Ascending aorta (tissue), 2 donors: ENCODE data around the gene CHN2. TPM values are rescaled to one million over a fixed set of nuclear protein-coding genes. Genes with fewer than 3 reads are reported as not detected.

Experiments
- DNase-seq, 2 donors: peaks; one replicate each; pipeline ENCODE4 v3.0.0-alpha.2; 2019; ENCODE audit warnings: low spot score in 2 of 2
- H3K27ac ChIP-seq, 2 donors: fragments of 200-600 bp; sonication (generic); one replicate each; pipeline ENCODE4 v1.5.1; 2016 to 2017; ENCODE audit warnings: mild to moderate bottlenecking in 1 of 2
- H3K27me3 ChIP-seq: fragments of 200-600 bp; sonication (generic); one replicate; pipeline ENCODE4 v1.5.1; 2017
- H3K36me3 ChIP-seq, 2 donors: fragments of 200-600 bp; sonication (generic); one replicate each; pipeline ENCODE4 v1.5.1; 2016
- H3K4me1 ChIP-seq, 2 donors: fragments of 200-600 bp; sonication (generic); one replicate each; pipeline ENCODE4 v1.5.1; 2016 to 2017; ENCODE audit warnings: mild to moderate bottlenecking in 1 of 2
- H3K4me3 ChIP-seq, 2 donors: fragments of 200-600 bp; sonication (generic); one replicate each; pipeline ENCODE4 v1.5.1; 2016 to 2017; ENCODE audit warnings: mild to moderate bottlenecking in 1 of 2
- H3K9me3 ChIP-seq, 2 donors: fragments of 200-600 bp; sonication (generic); one replicate each; pipeline ENCODE4 v1.5.1; 2016
- CTCF ChIP-seq, 3 experiments: fragments of 200-600 bp in 2 of 3; fragments of 450-650 bp in 1 of 3; sonication (generic) in 2 of 3; IDR thresholded peaks; one replicate each; pipeline ENCODE4 v1.5.1; 2016 to 2019; ENCODE audit warnings: antibody characterized with exemption in 3 of 3, mild to moderate bottlenecking in 1 of 3, moderate library complexity in 1 of 3
- intact Hi-C: fragments of 100-400 bp; cut with DNase I; formaldehyde crosslinking; loops from one replicate; pipeline ENCODE4 v1.15.1; 2023
- total RNA-seq: library from RNA; depleted of rRNA; stranded (reverse); fragments of >200 nt; gene quantifications from one replicate; pipeline ENCODE4 v1.1.0, GENCODE V29; 2016

CHN2 gene
- total RNA-seq, 1 donor from 2014 or later: 8.7 TPM

GRCh38 chr7:29394321-29394720 lies 199.7 kb downstream of the CHN2 start:
- no peak for DNase-seq
- H3K27ac ChIP-seq: no peak overlapping the region
- no peaks in the 10 kb centered on the region for H3K4me1 ChIP-seq
- no peaks in the 10 kb centered on the region for H3K27me3 ChIP-seq
- no peak overlapping the region for H3K4me3 ChIP-seq
- no peaks in the 10 kb centered on the region for H3K36me3 ChIP-seq
- H3K9me3 ChIP-seq: no peaks in the 10 kb centered on the region
- intact Hi-C loops: no loop called here
- no peak for TF ChIP-seq CTCF (IDR thresholded peaks at IDR 0.05)

GRCh38 chr7:29396563-29396962 lies 202.0 kb downstream of the CHN2 start:
- Histone ChIP-seq H3K4me1 (no peaks in the 10 kb centered on the region), H3K36me3 (no peaks in the 10 kb centered on the region), H3K4me3 (no peak overlapping the region), H3K9me3 (no peaks in the 10 kb centered on the region), H3K27me3 (no peaks in the 10 kb centered on the region), H3K27ac (no peak overlapping the region)
- no peak for TF ChIP-seq CTCF (IDR thresholded peaks at IDR 0.05)
- no peak for DNase-seq
- intact Hi-C loops: no loop called here

- Histone ChIP-seq H3K9me3 (no peaks in the 10 kb centered on the region), H3K27ac (no peak overlapping the region), H3K4me1 (no peaks in the 10 kb centered on the region), H3K4me3 (no peak overlapping the region), H3K36me3 (no peaks in the 10 kb centered on the region), H3K27me3 (no peaks in the 10 kb centered on the region)
- intact Hi-C loops: no loop called here
- TF ChIP-seq CTCF (IDR thresholded peaks at IDR 0.05): no peak
- DNase-seq: no peak
Measured at GRCh38 chr7:29397398-29397797, 202.8 kb downstream of the CHN2 start.

- no peaks in the 10 kb centered on the region for H3K36me3 ChIP-seq
- H3K27me3 ChIP-seq: no peaks in the 10 kb centered on the region
- H3K9me3 ChIP-seq: no peaks in the 10 kb centered on the region
- H3K4me3 ChIP-seq: no peak overlapping the region
- no peak for DNase-seq
- intact Hi-C loops: no loop called here
- no peak overlapping the region for H3K27ac ChIP-seq
- H3K4me1 ChIP-seq: no peaks in the 10 kb centered on the region
- no peak for TF ChIP-seq CTCF (IDR thresholded peaks at IDR 0.05)
Measured at GRCh38 chr7:29398011-29398410, 203.4 kb downstream of the CHN2 start.

- intact Hi-C loops: loop anchor here (10.0 kb wide), 1 partner anchor 296 kb away; no protein-coding TSS in a partner anchor
- Histone ChIP-seq H3K9me3 (no peaks in the 10 kb centered on the region), H3K36me3 (no peaks in the 10 kb centered on the region), H3K27ac (no peak overlapping the region), H3K27me3 (no peaks in the 10 kb centered on the region), H3K4me3 (no peak overlapping the region), H3K4me1 (no peaks in the 10 kb centered on the region)
- no peak for TF ChIP-seq CTCF (IDR thresholded peaks at IDR 0.05)
- DNase-seq: no peak
Measured at GRCh38 chr7:29400437-29400836, 205.9 kb downstream of the CHN2 start.

GRCh38 chr7:29401769-29402168 lies 207.2 kb downstream of the CHN2 start:
- no peaks in the 10 kb centered on the region for H3K4me1 ChIP-seq
- no peaks in the 10 kb centered on the region for H3K36me3 ChIP-seq
- no peaks in the 10 kb centered on the region for H3K27me3 ChIP-seq
- H3K9me3 ChIP-seq: no peaks in the 10 kb centered on the region
- no peak for DNase-seq
- H3K27ac ChIP-seq: no peak overlapping the region
- intact Hi-C loops: loop anchor here (10.0 kb wide), 1 partner anchor 297 kb away; no protein-coding TSS in a partner anchor
- H3K4me3 ChIP-seq: no peak overlapping the region
- no peak for TF ChIP-seq CTCF (IDR thresholded peaks at IDR 0.05)
